Measurements from ENCODE around the gene PHF19.

The PHF19 gene

DNA sequence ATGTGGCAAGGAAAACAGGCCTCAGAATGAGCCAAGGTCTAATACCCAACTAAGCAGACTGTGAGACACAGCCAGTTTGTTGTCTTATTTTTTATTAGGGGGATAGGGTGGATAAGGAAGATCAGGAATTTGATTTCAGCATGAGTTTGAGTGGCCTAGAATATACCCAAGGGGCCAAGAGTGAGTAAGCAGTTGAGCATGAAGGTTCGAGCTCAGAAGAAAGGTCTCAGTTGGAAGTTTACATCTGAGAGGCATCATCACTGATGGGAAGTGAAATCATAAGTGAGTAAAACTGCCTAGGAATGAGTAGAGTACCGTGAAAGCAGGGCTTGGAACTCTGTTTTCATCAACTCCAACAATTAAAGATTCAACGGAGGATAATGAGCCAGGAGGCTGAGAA is 46.8 kb downstream of the PHF19 start:
- H3K4me1 ChIP-seq (ENCODE audit: control insufficient read depth, low read length): no peaks in the 10 kb centered on the region
- H4K20me1 ChIP-seq (ENCODE audit: control insufficient read depth, insufficient read depth, low read depth, low read length): no peaks in the 10 kb centered on the region
- no peaks in the 10 kb centered on the region for H3F3A ChIP-seq (ENCODE audit: control insufficient read depth, insufficient read depth)
- TF ChIP-seq, protein P1, sequence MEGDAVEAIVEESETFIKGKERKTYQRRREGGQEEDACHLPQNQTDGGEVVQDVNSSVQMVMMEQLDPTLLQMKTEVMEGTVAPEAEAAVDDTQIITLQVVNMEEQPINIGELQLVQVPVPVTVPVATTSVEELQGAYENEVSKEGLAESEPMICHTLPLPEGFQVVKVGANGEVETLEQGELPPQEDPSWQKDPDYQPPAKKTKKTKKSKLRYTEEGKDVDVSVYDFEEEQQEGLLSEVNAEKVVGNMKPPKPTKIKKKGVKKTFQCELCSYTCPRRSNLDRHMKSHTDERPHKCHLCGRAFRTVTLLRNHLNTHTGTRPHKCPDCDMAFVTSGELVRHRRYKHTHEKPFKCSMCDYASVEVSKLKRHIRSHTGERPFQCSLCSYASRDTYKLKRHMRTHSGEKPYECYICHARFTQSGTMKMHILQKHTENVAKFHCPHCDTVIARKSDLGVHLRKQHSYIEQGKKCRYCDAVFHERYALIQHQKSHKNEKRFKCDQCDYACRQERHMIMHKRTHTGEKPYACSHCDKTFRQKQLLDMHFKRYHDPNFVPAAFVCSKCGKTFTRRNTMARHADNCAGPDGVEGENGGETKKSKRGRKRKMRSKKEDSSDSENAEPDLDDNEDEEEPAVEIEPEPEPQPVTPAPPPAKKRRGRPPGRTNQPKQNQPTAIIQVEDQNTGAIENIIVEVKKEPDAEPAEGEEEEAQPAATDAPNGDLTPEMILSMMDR (IDR thresholded peaks at IDR 0.05; ENCODE audit: low read depth, low read length, poor library complexity, severe bottlenecking): no peak
- TF ChIP-seq EZH2phosphoT487 (IDR thresholded peaks at IDR 0.05; ENCODE audit: borderline replicate concordance, low read length): no peak
- H3K4me3 ChIP-seq (ENCODE audit: low read length): no peak overlapping the region
- H3K36me3 ChIP-seq (ENCODE audit: control insufficient read depth, low read length): peaks cover 59% of the 10 kb centered on the region
- no peaks in the 10 kb centered on the region for H3K27me3 ChIP-seq (ENCODE audit: control insufficient read depth, low read length)
- no peak overlapping the region for H3K27ac ChIP-seq (ENCODE audit: low read depth, low read length)
- peaks cover 8% of the 10 kb centered on the region; the same call in 1 of the 2 replicates for H3K79me2 ChIP-seq (ENCODE audit: control insufficient read depth, low read length)
- H3K9me2 ChIP-seq (replicated peaks; ENCODE audit: control insufficient read depth, low read length): no peaks in the 10 kb centered on the region
- H3K4me2 ChIP-seq (ENCODE audit: low read length): no peak overlapping the region
- no peaks in the 10 kb centered on the region for H3K9me3 ChIP-seq (ENCODE audit: control insufficient read depth, insufficient read depth, low read length)

DNA sequence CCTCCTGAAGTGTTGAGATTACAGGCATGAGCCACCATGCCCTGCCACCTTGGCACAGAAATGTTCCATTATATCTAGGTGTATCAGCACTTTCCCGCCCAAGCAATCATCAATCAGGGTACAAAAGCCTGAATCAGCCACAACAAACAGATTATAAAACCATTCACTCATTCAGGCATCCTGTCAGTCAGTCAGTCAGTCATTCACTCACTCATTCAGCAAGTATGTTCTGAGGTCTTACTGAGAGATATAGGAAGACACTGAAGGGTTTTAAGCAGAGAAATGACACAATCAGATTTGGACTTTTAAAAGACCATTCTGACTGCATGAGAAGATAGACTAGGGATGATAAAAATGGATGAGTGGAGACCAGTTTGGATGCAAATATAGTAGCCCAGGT is 47.3 kb downstream of the PHF19 start:
- Histone ChIP-seq H3K9me2 (replicated peaks; ENCODE audit: control insufficient read depth, low read length) (no peaks in the 10 kb centered on the region), H3K36me3 (ENCODE audit: control insufficient read depth, low read length) (peaks cover 59% of the 10 kb centered on the region)

DNA sequence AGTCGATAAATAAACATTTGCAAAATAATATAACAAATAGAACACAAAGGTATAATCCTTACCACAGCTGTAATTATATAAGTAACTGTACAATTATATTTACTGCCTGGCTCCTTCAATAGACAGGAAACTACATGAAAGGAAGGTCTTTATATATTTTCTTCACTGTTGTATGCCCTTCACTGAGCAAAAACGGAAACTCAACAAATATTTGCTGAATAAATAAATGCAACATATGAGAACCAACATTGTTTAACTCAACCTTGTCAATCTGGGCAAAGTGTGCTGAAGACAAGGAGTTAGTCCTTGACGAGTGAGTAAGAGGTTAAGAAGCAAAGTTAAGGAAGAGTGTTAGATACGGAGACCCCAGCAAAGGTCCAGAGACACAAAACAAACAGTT is 56.9 kb downstream of the PHF19 start:
- Histone ChIP-seq H3K4me1 (ENCODE audit: control insufficient read depth, low read length) (peaks cover 3% of the 10 kb centered on the region; the same call in 1 of the 2 replicates), H3K36me3 (ENCODE audit: control insufficient read depth, low read length) (peaks cover 71% of the 10 kb centered on the region), H3K4me2 (ENCODE audit: low read length) (no peak overlapping the region), H3K9me3 (ENCODE audit: control insufficient read depth, insufficient read depth, low read length) (no peaks in the 10 kb centered on the region), H4K20me1 (ENCODE audit: control insufficient read depth, insufficient read depth, low read depth, low read length) (no peaks in the 10 kb centered on the region), H3F3A (ENCODE audit: control insufficient read depth, insufficient read depth) (peaks cover 8% of the 10 kb centered on the region; the same call in 1 of the 2 replicates), H3K4me3 (ENCODE audit: low read length) (no peak overlapping the region), H3K27ac (ENCODE audit: low read depth, low read length) (no peak overlapping the region), H3K79me2 (ENCODE audit: control insufficient read depth, low read length) (no peaks in the 10 kb centered on the region), H3K27me3 (ENCODE audit: control insufficient read depth, low read length) (no peaks in the 10 kb centered on the region), H3K9me2 (replicated peaks; ENCODE audit: control insufficient read depth, low read length) (no peaks in the 10 kb centered on the region)
- no peak for TF ChIP-seq EZH2phosphoT487 (IDR thresholded peaks at IDR 0.05; ENCODE audit: borderline replicate concordance, low read length)
- TF ChIP-seq, protein P1 (IDR thresholded peaks at IDR 0.05; ENCODE audit: low read depth, low read length, poor library complexity, severe bottlenecking): no peak

More for the DNA sequence above, 47.3 kb downstream of the PHF19 start:
- H3K4me2 ChIP-seq (ENCODE audit: low read length): no peak overlapping the region
- H3F3A ChIP-seq (ENCODE audit: control insufficient read depth, insufficient read depth): no peaks in the 10 kb centered on the region
- H3K4me3 ChIP-seq (ENCODE audit: low read length): no peak overlapping the region
- H4K20me1 ChIP-seq (ENCODE audit: control insufficient read depth, insufficient read depth, low read depth, low read length): no peaks in the 10 kb centered on the region
- H3K9me3 ChIP-seq (ENCODE audit: control insufficient read depth, insufficient read depth, low read length): no peaks in the 10 kb centered on the region
- H3K4me1 ChIP-seq (ENCODE audit: control insufficient read depth, low read length): no peaks in the 10 kb centered on the region
- no peak for TF ChIP-seq EZH2phosphoT487 (IDR thresholded peaks at IDR 0.05; ENCODE audit: borderline replicate concordance, low read length)
- TF ChIP-seq, protein P1 (IDR thresholded peaks at IDR 0.05; ENCODE audit: low read depth, low read length, poor library complexity, severe bottlenecking): no peak
- no peak overlapping the region for H3K27ac ChIP-seq (ENCODE audit: low read depth, low read length)
- H3K79me2 ChIP-seq (ENCODE audit: control insufficient read depth, low read length): peaks cover 4% of the 10 kb centered on the region; the same call in 1 of the 2 replicates
- no peaks in the 10 kb centered on the region for H3K27me3 ChIP-seq (ENCODE audit: control insufficient read depth, low read length)

All from DOHH2 (cell line).